Retina (tissue), 1 donor: ENCODE data around the gene CREM.
"Not testable (repeated sequence)": the region's sequence is repeated elsewhere in the genome, so short reads cannot be mapped to it uniquely, and the experiment has no call there.

Experiments used
- DNase-seq: peaks from one replicate; pipeline ENCODE4 v3.0.0-alpha.2; 2016

The CREM gene

DNA sequence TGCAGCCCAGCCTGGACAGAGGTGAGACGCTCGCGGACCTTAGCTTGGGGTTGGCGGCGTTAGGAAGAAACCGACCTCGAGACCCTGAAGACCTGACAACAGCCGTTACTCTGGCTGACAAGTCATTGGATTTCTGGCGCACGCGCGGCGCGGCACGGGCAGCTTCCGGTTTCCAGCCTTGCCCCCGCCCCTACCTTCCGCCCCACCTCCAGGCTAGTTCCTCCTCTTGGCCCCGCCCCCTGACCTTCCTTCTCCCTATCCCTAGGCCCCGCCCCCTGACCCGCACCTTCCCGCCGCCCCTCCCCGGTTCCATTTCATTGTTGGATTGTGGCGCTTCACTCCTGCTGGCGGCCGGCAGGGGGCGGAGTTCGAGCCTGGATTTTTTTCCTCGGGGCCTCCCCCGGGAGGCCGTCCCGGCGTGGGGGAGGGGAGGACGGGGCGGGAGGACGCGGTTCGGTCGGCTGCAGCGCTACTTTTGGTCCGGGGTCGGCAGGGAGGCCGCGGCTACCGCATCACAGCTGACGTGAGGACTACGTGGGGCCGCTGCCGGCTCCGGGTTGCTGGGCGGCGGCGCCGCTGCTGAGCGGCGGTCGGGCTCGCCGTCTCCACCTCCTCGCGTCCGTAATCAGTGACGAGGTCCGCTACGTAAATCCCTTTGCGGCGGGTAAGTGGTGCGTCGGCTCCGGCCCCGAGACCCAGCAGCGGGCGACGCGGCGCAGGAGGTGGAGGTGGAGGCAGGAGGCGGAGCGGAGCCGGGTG is at the start of gene CREM:
Gene CREM, plus strand, starts transcription at position 317 of the 759 bp plus-strand sequence. CDS start 10,990 bp downstream, outside the sequence.
- peak; percentile 96 for DNase-seq

DNA sequence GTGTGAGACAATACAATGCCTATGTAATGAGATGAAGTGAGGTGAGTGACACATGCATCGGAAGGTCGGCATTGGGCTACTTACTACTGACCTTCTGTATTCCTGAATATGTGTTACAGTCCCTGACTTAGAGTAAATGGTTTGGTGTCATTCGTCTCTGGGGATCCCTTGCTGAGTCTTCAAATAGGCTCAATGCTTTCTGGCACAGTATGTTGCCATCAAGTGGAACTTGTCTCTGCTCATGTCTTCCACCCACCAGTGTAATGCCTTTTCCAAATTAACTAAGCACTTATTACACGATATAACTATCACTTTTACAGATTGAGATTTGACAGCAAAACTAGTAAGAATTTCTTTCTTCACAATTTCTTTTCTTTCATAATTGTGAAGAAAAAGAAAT is 47.4 kb upstream of the CREM start:
- no peak for DNase-seq

DNA sequence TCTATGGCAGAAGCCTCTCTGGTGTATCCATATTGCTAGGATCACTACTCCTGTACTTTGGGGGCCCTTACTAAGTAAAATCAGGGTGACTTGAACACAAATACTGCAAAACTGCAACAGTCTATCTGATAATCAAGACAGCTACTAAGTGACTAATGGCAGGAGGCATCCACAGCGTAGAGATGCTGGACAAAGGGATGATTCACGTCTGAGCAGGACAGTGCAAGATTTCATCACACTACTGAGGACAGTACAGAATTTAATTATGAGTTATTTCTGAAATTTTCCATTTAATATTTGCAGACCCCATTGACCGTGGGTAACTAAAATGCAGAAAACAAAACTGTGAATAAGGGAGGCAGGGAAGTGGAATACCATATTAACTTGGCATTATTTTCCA is 46.9 kb upstream of the CREM start:
- DNase-seq = no peak

DNA sequence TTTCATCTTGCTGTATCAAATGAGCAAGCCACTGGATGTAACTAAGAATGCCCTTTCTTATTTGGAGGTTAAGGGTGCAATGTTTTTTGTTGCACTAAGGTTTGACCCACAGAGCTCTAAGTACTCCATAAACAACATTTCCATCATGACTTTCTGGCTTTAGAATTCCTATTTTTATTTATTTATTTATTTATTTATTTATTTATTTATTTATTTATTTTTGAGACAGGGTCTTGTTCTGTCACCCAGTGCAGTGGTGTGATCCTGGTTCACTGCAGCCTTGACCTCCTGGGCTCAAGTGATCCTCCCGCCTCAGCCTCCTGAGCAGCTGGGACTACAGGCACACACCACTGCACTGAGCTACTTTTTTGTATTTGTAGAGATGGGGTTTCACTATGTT is 46.4 kb upstream of the CREM start:
- DNase-seq = not testable (repeated sequence)

DNA sequence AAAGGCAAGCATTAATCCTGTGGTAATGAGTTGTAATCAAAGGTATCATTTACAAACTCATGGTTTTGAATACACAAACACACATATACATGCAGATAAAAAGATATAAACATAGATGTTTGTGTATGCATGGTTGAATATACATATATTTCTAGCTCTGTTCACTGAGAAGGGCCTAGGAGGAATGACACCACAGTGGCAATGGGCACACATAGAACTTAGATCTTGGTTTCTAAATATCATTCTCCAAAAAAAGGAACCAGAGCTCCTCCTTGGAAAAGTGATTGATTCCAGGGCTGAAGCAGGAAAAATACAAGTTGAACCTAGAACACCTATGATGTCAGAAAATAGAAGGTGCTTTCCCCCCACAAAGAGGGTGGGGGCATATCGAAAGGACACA is 43.4 kb upstream of the CREM start:
- DNase-seq = no peak

DNA sequence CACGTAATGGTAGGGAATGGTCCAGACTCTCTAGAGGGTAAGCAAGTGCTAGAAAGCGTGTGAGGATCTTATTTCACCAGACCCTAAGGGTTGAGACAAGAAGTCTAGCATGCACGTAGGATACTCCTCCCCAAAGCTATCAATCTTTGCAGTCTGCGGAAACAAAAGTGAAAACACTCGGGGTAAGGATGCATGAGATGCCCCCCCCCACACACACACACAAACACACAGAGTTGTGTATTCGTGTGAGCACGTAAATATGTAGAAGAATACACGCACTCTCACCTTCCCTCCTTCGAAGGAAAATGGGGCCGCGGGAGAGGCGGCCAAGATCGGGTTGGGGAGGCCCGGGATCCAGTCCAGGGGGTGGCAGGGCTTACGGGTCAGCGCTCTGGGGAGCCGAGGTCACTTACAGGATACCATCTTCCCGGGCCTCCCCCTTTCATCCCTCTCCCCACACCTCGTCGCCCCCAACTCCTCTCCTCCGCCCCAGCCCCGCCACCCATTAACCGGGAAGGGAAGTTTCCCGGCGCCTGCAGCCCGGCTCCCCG is 37.0 kb upstream of the CREM start:
- no peak for DNase-seq

DNA sequence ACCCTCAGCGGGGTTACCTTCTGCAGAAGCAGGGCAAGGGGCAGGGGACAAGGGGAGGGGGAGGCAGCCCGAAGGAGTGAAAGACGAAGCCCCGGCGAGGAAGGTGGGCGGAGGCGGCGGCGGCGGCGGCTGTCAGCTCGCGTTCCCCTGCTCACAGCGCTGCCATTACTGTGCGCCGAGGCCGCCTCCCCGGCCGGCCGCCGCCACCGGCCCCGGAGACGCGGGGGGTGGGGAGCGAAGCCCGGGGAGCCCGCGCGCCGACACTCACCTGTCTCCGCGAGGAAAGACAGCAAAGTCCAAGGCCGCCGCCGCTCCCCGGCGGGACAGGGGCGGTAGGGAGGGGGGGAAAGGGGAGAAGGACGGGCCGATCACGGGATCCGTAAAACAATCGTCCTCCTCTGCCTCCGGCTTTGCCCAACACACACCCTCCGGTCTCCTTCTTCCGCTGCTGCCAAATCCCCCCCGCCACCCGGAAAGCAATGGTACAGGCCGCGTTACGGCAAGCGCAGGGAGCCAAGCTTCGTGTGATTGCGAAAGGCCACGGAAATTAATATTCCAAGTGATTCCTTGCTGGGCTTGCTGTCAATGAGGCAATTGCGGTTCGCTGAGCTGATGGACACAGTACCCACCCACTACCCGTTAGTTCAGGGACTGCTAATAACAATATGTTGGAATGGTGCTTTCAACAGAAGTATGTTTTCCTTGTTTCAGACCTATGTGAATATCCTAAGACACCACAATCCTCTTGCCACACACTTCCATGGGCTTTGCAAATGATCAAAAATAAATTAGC is 36.3 kb upstream of the CREM start, which contains the start of gene CUL2:
Gene CUL2, minus strand, starts transcription at position 180 of the 793 bp plus-strand sequence. CDS start 19,024 bp downstream, outside the sequence.
- peak; percentile 97 for DNase-seq

DNA sequence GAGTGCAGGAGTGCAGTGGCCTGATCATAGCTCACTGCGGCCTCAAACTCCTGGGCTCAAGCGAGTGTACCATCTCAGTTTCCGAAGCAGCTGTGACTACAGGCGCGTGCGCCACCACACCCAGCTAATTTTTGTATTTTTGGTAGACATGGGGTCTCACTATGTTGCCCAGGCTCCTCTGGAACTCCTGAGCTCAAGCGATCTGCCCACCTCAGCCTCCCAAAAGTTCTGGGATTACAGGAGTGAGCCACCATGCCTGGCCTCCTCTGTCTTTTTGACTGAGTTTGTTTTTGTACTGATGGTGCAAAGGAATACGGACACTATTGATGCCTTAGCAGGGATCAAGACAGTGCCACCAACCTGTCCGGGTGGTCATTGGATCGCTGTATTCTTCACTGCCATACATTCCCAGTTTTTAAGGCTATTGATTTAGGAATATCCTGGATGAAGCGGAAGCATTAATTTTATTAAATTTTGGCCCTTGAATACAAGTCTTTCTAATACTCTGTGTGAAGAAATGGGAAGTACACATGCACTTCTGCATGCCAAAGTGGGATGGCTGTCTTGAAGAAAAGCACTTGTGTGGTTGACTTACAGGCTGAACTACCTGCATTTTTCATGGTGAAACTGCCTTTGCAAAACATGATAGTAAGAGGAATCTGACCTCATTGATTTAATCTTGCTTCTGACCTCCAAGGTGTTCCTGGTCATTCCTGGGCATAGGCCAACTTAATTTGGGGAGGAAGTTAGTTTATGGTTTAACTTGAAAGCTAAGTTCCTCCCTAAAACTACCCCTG is 34.5 kb upstream of the CREM start:
- no peak for DNase-seq

DNA sequence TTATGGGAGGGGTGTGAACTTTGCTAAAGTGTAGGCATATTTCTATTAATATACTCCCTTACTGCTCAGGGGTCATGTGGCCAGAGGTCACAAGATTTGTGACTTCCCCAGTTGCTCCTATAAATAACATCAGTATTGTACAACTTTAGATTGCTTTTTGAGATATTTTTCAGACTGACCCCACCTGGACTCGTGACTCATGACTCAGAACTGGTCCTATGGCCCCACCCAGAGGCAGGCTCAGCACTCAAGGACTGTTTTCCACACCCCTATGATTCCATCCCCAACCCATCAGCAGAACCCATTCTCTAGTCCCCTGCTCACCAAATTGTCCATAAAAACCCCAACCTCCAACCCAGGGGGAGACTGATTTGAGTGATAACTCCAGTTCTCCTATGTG is 33.8 kb upstream of the CREM start:
- no peak for DNase-seq

DNA sequence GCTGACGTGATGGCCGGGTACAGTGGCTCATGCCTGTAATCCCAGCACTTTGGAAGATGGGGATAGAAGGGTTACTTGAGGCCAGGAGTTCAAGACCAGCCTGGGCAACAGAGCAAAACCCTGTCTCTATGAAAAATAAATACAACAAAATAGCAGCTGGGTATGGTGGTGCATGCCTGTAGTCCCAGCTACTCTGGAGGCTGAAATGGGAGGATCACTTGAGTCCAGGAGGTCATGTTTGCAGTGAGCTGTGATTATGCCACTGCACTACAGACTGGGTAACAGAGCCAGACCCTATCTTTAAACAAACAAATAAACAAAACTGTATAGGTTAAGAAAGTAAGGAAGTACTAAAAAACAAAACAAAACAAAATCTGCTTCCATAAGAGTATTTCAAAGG is 30.3 kb upstream of the CREM start:
- no peak for DNase-seq

DNA sequence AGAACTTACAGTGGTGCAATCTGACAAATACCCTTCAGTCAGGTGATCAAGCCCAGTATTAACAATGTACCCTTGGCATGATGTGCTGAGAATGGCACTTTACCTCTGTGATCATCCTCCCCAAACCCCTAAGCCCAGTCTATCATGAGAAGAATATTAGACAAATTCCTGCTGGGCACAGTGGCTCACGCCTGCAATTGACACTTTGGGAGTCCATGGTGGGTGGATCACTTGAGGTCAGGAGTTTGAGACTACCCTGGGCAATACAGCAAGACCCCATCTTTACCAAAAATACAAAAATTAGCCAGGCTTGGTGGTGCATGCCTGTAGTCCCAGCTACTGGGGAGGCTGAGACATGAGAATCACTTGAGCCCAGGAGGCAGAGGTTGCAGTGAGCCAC is 29.1 kb upstream of the CREM start:
- no peak for DNase-seq

DNA sequence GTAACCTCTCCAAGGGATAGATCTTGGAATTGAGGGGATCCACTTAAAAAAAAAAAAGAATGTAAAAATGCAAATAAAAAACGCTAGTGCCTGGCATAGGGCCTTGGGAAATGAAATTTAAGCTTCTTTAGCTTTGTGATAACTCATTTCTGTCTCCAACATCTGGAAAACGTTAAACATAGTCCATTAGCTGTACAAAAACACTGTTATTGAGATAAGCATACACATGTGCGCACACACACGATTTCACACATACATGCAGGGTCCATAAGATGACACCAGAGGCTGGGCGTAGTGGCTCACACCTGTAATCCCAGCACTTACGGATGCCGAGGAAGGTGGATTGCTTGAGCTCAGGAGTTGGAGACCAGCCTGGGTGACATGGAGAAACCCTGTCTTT is 22.8 kb upstream of the CREM start:
- no peak for DNase-seq

DNA sequence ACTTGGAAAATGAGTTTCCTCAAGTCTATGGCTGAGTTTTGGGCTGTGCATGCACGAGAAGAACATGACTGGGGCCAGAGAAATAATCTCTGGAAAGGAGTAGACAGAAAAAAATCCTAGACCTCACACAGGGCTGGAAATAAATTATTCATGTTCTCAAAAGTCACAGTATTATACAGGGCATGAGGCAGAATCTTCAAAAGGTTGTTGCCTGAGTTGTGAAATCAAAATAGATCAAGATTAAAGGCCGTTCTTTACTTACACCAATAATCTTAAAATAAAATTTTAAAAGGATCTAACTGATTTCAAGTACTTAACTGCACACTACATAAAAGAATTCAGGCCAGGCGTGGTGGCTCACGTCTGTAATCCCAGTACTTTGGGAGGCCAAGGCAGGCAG is 14.1 kb upstream of the CREM start:
- DNase-seq = no peak

DNA sequence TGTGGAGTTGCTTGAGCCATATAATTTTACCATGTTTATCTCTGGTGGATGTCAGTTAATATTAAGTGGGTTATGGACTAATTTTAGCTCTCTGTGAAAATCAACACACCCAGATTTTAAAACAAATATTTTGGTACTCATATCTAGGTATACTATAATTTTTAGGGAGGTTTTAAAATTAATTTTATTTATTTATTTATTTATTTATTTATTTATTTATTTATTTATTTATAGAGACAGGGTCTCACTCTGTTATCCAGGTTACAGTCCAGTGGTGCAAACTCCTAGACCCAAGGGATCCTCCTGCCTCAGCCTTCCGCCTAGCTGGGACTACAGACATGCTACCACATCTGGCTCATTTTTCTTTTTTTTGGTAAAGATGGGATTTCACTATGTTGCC is 7.3 kb upstream of the CREM start:
- DNase-seq = no peak

DNA sequence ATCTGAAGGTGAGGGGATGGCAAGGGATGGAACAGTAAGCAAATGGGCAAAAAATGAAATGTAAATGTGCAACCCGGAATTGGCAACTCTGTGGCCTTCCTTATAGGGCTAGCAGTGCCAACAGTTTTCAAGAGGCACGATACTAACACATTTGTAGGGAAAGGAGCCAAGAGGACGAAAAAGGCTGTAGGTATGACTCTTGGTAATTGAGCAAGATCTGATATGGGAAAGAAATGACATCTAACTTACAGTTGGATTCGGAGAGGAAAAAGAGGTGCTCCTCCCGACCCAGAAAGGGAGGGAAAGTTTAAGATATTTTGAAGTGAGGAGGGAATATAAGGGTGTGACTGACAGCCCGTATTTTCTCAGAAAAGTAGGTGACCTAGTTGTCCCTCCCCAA is 2.1 kb upstream of the CREM start:
- no peak for DNase-seq

DNA sequence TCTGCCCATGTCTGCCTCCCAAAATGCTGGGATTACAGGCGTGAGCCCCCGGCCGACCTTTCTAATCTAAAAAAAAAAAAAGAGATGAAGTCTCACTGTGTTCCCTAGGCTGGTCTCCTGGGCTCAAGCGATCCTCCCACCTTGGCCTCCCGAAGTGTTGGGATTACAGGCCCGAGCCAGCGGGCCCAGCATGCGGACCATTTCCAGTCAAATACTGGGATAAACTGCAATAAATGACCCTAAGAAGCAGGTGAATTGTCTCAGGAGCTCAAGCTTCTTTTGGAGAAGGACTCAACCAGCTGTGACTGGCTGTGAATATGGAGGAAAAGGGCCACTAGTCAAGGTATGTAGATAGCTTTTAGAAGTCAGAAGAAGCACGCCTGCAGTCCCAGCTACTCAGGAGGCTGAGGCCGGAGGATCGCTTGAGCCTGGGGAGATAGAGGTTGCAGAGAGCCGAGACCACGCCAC is 550 bp upstream of the CREM start:
- DNase-seq = no peak

DNA sequence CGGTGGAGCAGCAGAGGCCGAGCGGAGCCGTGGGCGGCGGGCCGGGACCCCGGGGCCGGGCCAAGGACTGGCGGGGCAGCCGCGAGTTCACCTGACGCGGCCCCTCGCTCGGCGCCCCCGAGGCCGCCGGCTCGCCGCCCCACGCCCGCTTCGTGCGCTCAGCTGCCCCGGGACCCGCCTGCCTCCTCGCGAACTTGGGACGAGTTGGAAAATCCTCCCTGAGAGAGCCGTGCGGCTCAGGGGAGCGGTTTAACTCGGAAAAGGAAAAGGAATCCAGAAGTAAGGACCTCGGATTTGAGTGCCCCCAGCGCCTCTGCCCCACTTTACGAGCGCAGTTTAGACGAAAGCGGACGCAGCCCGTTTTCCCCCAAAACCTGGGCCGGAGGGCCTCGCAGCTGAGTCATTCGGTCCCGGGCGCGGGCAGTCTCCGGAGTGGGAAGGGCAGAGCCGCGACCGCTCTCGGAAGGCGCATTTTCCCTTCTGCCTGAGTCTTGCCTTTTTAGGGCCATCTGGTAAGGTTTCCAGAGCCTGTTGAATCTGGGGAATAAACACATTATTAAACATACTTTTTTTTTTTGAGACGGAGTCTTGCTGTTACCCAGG is 744 bp downstream of the CREM start:
- peak; percentile 81 for DNase-seq

DNA sequence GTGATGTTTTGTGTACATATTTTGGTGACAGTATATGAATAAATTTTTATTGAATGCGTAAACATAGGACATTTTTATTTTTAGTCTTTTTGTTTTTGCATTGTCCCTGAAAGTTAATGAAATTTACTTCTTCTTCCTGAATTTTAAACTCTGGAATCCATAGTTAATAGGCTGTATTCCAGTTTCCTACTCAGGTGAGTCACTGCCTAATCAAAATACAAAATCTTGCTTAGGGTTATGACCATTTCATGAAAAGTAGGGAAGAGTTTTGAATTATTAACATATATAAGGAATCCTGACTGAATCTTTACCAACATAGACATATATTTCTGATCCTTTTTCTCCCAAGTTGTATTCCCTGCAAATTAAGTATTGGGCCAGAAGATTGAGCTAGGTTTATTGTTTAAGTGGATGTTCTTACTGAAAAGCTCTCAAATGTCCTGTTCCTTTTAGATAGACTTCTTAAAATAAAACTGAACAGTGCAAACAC is 2.6 kb downstream of the CREM start:
- no peak for DNase-seq

DNA sequence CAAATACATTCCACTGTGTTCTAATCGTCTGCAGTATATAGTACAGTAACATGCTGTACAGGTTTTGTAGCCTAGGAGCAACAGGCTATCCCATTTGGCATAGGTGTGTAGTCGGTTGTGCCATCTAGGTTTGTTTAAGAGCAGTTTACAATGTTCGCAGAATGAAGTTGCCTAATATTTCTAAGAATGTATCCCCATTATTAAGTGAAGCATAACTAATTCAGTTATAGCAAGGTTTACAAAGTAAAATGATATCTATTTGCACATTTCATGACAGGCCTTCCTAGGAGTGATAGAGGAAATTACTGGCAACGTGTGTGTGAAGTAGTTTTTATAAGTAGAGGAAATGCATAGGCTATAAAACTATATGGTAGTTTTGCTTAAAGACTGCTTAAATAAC is 4.0 kb downstream of the CREM start:
- DNase-seq = no peak

DNA sequence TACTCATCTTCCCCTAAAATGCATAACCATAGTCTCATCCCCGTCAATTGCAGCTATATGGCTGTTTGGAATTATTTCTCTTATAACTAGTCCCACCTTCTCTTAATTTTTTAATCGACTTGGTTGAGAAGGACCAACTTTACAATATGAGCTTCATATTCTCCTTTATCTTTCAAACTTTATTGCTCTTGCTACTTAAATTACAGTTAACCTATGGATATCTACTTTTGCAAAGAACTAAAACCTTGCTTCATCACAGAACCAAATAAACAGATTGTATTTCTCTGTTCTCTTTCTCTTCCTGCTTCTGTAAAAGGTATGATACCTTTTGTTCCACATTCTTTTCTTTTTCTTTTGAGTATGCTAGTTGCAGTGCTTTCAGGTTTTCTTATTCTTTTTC is 6.1 kb downstream of the CREM start:
- DNase-seq = no peak

DNA sequence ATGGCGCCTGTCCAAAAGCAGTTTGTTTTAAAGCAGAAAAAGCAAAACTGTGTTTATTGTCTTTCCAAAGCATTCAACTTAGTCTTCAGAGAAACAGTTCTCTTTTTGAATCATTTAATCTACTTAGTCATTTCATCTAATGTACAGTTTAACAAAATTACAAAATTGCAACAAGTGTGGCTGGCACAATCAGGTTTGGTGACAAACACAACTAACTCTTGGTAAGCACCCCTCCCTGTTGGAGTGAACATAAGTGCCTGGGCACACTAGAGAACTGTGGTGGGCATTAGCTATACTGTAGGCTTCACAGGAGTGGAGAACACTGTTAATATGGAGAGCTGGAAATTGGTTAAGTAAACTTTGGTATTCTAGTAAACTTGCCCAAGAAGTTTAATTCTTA is 6.9 kb downstream of the CREM start:
- no peak for DNase-seq

DNA sequence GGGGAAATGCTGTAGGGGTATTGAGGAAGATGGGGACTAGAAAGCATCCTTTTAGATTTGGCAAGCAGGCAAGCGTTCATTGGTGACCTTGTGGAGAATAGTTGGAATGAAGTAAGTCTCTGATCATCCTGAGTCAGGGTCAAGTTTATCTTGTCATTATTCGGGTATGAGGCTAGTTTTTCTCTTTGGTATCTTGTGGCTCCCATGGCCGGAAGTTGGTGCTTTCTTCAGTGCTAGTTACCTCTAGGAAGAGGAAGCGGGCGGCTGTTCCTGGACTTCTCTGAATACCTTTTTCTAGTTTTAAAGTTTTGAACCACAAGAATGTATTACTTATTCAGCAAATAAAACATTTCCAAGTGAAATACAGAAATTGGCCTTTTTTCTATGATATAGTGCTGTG is 9.2 kb downstream of the CREM start:
- no peak for DNase-seq
